ENCODE data around the gene HOXC4. TPM values are rescaled to one million over a fixed set of nuclear protein-coding genes. Genes with fewer than 3 reads are reported as not detected.
"Not testable (repeated sequence)": the region's sequence is repeated elsewhere in the genome, so short reads cannot be mapped to it uniquely, and the experiment has no call there.

Gene HOXC4
- polyA plus RNA-seq, 1 donor = 14.0 TPM

GRCh38 chr12:54036620-54037359 lies 16.8 kb upstream of the HOXC4 start:
- Histone ChIP-seq H3K9me3 (ENCODE audit: control insufficient read depth, low read depth, low read length) (peaks cover 8% of the 10 kb centered on the region), H3K4me1 (ENCODE audit: control insufficient read depth, insufficient read depth, low read length) (peaks cover 37% of the 10 kb centered on the region), H3K27me3 (ENCODE audit: control insufficient read depth, insufficient read depth, low read length) (peaks cover 85% of the 10 kb centered on the region), H3K4me3 (ENCODE audit: low read length) (no peak overlapping the region), H3K36me3 (ENCODE audit: control insufficient read depth, insufficient read depth, low read length) (no peaks in the 10 kb centered on the region), H3K27ac (ENCODE audit: low read length) (no peak overlapping the region)
- WGBS (ENCODE audit: insufficient coverage, low lambda C conversion rate) = no CpG with 5 or more reads among the region's 14 CpGs
- DNase-seq = no peak

- no peak for DNase-seq
- peak overlapping the region; percentile 67 for H3K27ac ChIP-seq (ENCODE audit: low read length)
- H3K36me3 ChIP-seq (ENCODE audit: control insufficient read depth, insufficient read depth, low read length) = no peaks in the 10 kb centered on the region
- peaks cover 8% of the 10 kb centered on the region for H3K9me3 ChIP-seq (ENCODE audit: control insufficient read depth, low read depth, low read length)
- peaks cover 87% of the 10 kb centered on the region for H3K27me3 ChIP-seq (ENCODE audit: control insufficient read depth, insufficient read depth, low read length)
- peak overlapping the region; percentile 8 for H3K4me3 ChIP-seq (ENCODE audit: low read length)
- H3K4me1 ChIP-seq (ENCODE audit: control insufficient read depth, insufficient read depth, low read length) = peaks cover 37% of the 10 kb centered on the region
- 80% methylated on average over 1 of the region's 14 CpGs for WGBS (ENCODE audit: insufficient coverage, low lambda C conversion rate)
Measured at GRCh38 chr12:54037360-54038283, 16.0 kb upstream of the HOXC4 start.

- Histone ChIP-seq H3K36me3 (ENCODE audit: control insufficient read depth, insufficient read depth, low read length) (no peaks in the 10 kb centered on the region), H3K27me3 (ENCODE audit: control insufficient read depth, insufficient read depth, low read length) (peaks cover 84% of the 10 kb centered on the region), H3K4me3 (ENCODE audit: low read length) (peak overlapping the region; percentile 8), H3K9me3 (ENCODE audit: control insufficient read depth, low read depth, low read length) (peaks cover 6% of the 10 kb centered on the region), H3K4me1 (ENCODE audit: control insufficient read depth, insufficient read depth, low read length) (peaks cover 30% of the 10 kb centered on the region), H3K27ac (ENCODE audit: low read length) (peak overlapping the region; percentile 67)
- WGBS (ENCODE audit: insufficient coverage, low lambda C conversion rate) = no CpG with 5 or more reads among the region's 5 CpGs
- no peak for DNase-seq
Measured at GRCh38 chr12:54038284-54038870, 15.3 kb upstream of the HOXC4 start.

GRCh38 chr12:54038871-54039414 lies 14.7 kb upstream of the HOXC4 start:
- Histone ChIP-seq H3K9me3 (ENCODE audit: control insufficient read depth, low read depth, low read length) (peaks cover 5% of the 10 kb centered on the region), H3K4me3 (ENCODE audit: low read length) (peak overlapping the region; percentile 25), H3K27ac (ENCODE audit: low read length) (peak overlapping the region; percentile 67), H3K27me3 (ENCODE audit: control insufficient read depth, insufficient read depth, low read length) (peaks cover 80% of the 10 kb centered on the region), H3K36me3 (ENCODE audit: control insufficient read depth, insufficient read depth, low read length) (no peaks in the 10 kb centered on the region), H3K4me1 (ENCODE audit: control insufficient read depth, insufficient read depth, low read length) (peaks cover 25% of the 10 kb centered on the region)
- WGBS (ENCODE audit: insufficient coverage, low lambda C conversion rate) = no CpG with 5 or more reads among the region's 9 CpGs
- DNase-seq = no peak

- DNase-seq = no peak
- Histone ChIP-seq H3K36me3 (ENCODE audit: control insufficient read depth, insufficient read depth, low read length) (no peaks in the 10 kb centered on the region), H3K27ac (ENCODE audit: low read length) (peak overlapping the region; percentile 67), H3K4me3 (ENCODE audit: low read length) (peak overlapping the region; percentile 25), H3K27me3 (ENCODE audit: control insufficient read depth, insufficient read depth, low read length) (peaks cover 73% of the 10 kb centered on the region), H3K4me1 (ENCODE audit: control insufficient read depth, insufficient read depth, low read length) (peaks cover 19% of the 10 kb centered on the region), H3K9me3 (ENCODE audit: control insufficient read depth, low read depth, low read length) (peaks cover 2% of the 10 kb centered on the region)
- 70% methylated on average over 2 of the region's 16 CpGs for WGBS (ENCODE audit: insufficient coverage, low lambda C conversion rate)
Measured at GRCh38 chr12:54039417-54040147, 14.1 kb upstream of the HOXC4 start.

- no peak for DNase-seq
- peak overlapping the region; percentile 67 for H3K27ac ChIP-seq (ENCODE audit: low read length)
- no peaks in the 10 kb centered on the region for H3K36me3 ChIP-seq (ENCODE audit: control insufficient read depth, insufficient read depth, low read length)
Measured at GRCh38 chr12:54040148-54040494, 13.5 kb upstream of the HOXC4 start.

GRCh38 chr12:54040648-54041047 lies 13.0 kb upstream of the HOXC4 start:
- peaks cover 63% of the 10 kb centered on the region for H3K27me3 ChIP-seq (ENCODE audit: control insufficient read depth, insufficient read depth, low read length)

More at GRCh38 chr12:54040148-54040494, 13.5 kb upstream of the HOXC4 start:
- Histone ChIP-seq H3K4me1 (ENCODE audit: control insufficient read depth, insufficient read depth, low read length) (peaks cover 18% of the 10 kb centered on the region), H3K9me3 (ENCODE audit: control insufficient read depth, low read depth, low read length) (no peaks in the 10 kb centered on the region), H3K27me3 (ENCODE audit: control insufficient read depth, insufficient read depth, low read length) (peaks cover 68% of the 10 kb centered on the region), H3K4me3 (ENCODE audit: low read length) (no peak overlapping the region)
- WGBS (ENCODE audit: insufficient coverage, low lambda C conversion rate) = no CpG with 5 or more reads among the region's 4 CpGs

GRCh38 chr12:54041097-54041690 lies 12.4 kb upstream of the HOXC4 start:
- H3K27me3 ChIP-seq (ENCODE audit: control insufficient read depth, insufficient read depth, low read length) = peaks cover 65% of the 10 kb centered on the region
- DNase-seq = no peak
- no peak overlapping the region for H3K4me3 ChIP-seq (ENCODE audit: low read length)
- H3K36me3 ChIP-seq (ENCODE audit: control insufficient read depth, insufficient read depth, low read length) = no peaks in the 10 kb centered on the region
- no CpG with 5 or more reads among the region's 2 CpGs for WGBS (ENCODE audit: insufficient coverage, low lambda C conversion rate)
- H3K27ac ChIP-seq (ENCODE audit: low read length) = no peak overlapping the region
- H3K4me1 ChIP-seq (ENCODE audit: control insufficient read depth, insufficient read depth, low read length) = peaks cover 18% of the 10 kb centered on the region
- no peaks in the 10 kb centered on the region for H3K9me3 ChIP-seq (ENCODE audit: control insufficient read depth, low read depth, low read length)

More at GRCh38 chr12:54040648-54041047, 13.0 kb upstream of the HOXC4 start:
- 100% methylated on average over 1 of the region's 3 CpGs for WGBS (ENCODE audit: insufficient coverage, low lambda C conversion rate)
- no peak for DNase-seq
- no peaks in the 10 kb centered on the region for H3K9me3 ChIP-seq (ENCODE audit: control insufficient read depth, low read depth, low read length)
- no peak overlapping the region for H3K4me3 ChIP-seq (ENCODE audit: low read length)
- H3K4me1 ChIP-seq (ENCODE audit: control insufficient read depth, insufficient read depth, low read length) = peaks cover 18% of the 10 kb centered on the region
- H3K27ac ChIP-seq (ENCODE audit: low read length) = no peak overlapping the region
- H3K36me3 ChIP-seq (ENCODE audit: control insufficient read depth, insufficient read depth, low read length) = no peaks in the 10 kb centered on the region

GRCh38 chr12:54042033-54042432 lies 11.6 kb upstream of the HOXC4 start:
- H3K36me3 ChIP-seq (ENCODE audit: control insufficient read depth, insufficient read depth, low read length); H3K27ac ChIP-seq (ENCODE audit: low read length); H3K9me3 ChIP-seq (ENCODE audit: control insufficient read depth, low read depth, low read length); DNase-seq; H3K4me3 ChIP-seq (ENCODE audit: low read length): not testable (repeated sequence)
- Histone ChIP-seq H3K27me3 (ENCODE audit: control insufficient read depth, insufficient read depth, low read length) (peaks cover 64% of the 10 kb centered on the region), H3K4me1 (ENCODE audit: control insufficient read depth, insufficient read depth, low read length) (peaks cover 13% of the 10 kb centered on the region)
- WGBS (ENCODE audit: insufficient coverage, low lambda C conversion rate) = no CpG with 5 or more reads among the region's 6 CpGs

Data from large intestine (tissue), 3 donors.